GM19025 (cell line): Measurements from ENCODE around the gene CRTC3.

Experiments used
- ATAC-seq: cut with Tn5 transposase; IDR thresholded peaks from one replicate; pipeline ENCODE4 v1.9.1; 2021; ENCODE audit warnings: mild to moderate bottlenecking, low read depth, moderate library complexity; ENCODE audit not compliant: unreplicated experiment

Gene CRTC3

DNA sequence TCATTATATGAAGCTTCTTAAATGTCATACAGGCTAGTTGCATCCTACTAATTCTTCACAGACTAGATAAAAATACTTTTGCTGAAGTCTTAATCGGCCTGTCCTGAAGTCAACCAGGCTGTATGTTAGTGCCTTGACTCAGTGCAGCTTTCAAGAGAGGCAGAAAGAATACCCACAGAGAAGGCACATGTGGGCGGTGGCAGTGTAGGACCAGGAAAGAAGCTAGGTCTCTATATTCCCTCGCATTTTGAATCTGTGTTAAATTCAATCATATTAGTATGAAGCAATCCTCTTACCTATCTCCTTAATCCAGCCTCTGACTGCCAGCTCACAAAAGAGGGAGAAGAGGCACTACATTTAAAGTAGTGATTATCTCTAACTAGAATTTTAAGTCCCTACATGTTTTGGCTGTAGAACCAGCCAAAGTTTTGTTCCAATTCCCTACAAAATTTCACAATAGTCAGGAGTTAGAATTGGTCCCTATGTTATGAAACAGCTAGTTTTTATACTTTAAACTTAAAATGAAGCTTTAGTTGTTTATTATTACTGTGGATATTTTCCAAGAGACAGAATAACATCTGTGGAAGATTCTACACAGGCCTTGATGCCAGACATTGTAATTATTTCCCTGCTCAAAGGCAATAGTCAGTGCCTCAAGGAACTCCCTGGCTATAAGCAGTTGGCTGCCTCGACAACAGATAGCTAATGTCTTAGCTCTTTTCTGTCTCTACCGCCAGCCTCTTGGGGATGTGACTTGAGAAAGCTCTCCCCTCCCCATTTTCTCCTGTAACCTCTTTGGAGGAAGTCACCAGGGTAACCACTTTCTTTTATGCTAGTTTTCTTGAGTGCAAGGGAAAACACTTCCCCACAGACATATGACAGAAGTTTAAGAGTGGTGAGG, 31.9 kb downstream of the CRTC3 start:
- ATAC-seq: no peak

DNA sequence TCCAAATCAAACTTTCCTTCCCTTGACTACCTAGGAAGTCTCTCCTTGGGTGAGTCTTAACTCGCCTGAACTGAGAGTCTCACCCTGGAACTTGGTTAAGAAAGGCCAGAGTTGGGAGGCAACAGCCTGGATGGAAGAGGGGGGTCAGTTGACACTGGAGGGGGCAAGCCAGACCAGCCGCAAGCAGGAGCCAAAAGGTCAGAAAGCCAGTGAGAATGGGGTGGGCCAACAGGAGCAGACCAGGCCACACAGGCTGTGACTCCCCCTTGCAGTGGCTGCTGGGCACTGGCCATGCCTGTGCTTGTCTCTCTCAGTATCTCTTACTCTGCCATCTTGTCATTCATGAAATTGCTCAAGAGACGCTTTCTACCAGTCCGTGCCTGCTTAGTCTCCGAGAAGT, 32.9 kb downstream of the CRTC3 start:
- no peak for ATAC-seq

DNA sequence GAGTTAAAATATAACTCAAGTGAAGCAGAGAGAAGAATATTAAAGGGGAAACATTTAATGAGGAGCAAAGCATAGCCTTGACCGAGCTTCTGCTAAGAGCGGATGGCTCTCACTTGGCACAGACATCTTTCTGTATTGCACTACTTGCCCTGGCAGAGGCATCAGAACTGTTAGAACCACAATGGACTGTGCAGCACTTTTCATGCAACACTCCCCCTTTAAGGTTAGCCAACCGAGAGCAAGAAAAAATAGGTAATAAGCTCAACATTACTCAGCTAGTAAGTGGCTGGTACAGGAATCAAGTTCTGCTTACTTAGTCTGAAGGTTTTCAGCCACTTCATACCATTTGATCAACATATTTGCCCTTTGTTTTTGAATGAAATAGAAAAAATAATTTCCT, 33.7 kb downstream of the CRTC3 start:
- no peak for ATAC-seq

- no peak for ATAC-seq
Measured at GRCh38 chr15:90564051-90564450, 34.3 kb downstream of the CRTC3 start.

- no peak for ATAC-seq
Measured at GRCh38 chr15:90564590-90564989, 34.9 kb downstream of the CRTC3 start.

- no peak for ATAC-seq
Measured at GRCh38 chr15:90565866-90566265, 36.1 kb downstream of the CRTC3 start.

GRCh38 chr15:90570643-90571042, 40.9 kb downstream of the CRTC3 start:
- no peak for ATAC-seq

DNA sequence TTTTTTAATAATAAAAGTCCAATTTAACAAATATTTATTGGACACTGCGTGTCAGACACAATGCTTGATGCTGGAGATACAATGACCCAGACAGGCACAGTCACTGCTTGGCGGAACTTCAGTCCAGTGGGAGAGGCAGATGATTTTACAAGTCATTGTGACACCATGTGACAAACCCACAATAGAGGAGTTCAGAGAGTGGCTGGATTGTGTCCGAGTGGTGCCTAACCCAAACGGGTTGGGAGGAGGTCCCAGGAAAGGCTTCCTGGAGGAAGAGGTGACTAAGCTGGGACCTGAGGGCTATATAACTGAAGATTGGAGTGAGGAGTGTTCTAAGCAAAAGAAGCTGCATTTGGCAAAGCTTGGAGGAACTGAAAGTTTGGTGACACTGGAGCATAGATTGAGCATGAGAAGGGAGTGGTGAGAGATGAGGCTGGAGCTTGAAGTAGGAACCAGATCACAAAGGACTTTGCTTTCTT, 41.4 kb downstream of the CRTC3 start:
- no peak for ATAC-seq

DNA sequence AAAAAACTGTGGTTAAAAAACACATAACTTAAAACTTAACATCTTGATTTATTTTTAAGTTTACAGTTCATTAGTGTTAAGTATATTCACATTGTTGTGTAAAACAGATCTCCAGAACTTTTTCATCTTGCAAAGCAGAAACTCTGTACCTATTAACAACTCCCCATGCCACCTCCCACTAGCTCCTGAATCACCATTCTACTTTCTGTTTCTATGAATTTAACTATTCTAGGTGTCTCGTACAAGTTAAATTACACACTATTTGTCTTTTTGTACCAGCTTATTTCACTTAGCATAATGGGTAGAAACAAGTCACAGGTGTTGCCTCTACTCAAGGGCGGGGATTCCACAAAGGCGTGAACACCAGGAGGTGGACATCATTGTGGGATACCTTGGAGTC, 43.2 kb downstream of the CRTC3 start:
- no peak for ATAC-seq

GRCh38 chr15:90576711-90577389, 47.1 kb downstream of the CRTC3 start:
- no peak for ATAC-seq

GRCh38 chr15:90579213-90579612, 49.5 kb downstream of the CRTC3 start:
- ATAC-seq: no peak

- ATAC-seq: no peak
Measured at GRCh38 chr15:90580099-90580498, 50.4 kb downstream of the CRTC3 start.

- ATAC-seq: no peak
Measured at GRCh38 chr15:90580541-90580940, 50.8 kb downstream of the CRTC3 start.

DNA sequence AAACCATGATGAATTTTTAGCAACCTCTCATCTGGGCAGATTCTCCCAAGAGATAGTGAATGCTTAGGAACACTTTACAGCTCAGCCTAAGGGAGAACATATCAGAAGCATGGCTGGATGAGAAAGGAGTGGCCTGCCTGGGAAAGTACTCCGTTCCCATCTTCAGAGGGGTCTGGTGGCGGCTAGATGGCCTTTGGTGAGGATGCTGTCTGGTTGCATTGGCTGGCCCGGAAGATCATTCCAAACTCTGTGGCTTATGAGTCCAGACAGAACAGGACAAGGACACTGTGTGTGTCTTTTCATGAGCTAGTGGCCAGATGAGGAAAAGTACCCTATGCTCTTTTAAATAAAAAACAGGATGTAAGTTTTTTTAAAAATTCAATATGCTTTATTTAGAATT, 51.2 kb downstream of the CRTC3 start:
- ATAC-seq: no peak

DNA sequence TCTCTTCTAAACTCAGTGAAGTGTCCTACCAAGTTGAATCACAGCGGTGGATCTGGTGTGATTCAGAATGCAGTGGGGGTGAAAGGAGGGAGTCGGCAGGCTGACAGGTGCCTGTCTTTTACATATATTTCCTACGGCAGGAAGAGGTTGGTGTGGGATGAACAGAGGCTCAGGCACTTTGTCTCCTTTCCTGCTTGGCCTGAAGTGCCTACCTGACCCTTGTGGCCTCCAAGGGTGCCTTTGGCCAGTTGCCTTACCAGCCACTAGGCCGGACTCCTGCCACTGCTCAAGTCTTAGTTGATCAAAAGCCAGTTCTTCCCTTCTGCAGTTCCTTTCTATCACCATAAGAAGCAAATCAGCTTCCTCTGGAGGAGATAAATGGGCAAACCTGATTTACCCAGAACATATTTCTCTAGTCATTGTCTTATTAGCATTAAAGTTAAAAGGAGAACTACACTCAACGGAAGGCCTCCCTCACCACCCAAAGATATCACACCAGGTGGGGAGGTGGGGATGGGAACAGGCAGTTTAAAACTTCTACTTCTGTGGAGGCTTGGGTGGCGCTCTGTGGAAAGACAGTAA, 52.1 kb downstream of the CRTC3 start:
- no peak for ATAC-seq

DNA sequence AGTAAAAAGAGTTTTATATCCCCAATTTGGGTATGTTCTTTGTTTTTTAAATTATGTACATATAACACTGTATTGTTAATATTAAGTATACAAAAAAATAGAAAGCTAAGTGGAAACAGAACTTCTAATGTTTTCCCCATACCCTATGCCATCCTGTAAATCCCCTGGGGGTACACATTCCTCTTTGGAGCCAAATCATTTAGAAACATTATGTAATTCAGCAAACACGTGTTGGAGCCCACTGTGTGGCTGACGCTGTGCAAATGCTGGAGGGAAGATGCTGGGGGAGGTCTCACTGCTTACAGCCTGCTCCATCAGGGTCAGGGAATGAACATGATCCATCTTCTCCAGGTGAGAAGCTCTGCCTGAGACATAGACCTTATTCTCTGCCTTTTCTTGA, 52.8 kb downstream of the CRTC3 start:
- no peak for ATAC-seq

DNA sequence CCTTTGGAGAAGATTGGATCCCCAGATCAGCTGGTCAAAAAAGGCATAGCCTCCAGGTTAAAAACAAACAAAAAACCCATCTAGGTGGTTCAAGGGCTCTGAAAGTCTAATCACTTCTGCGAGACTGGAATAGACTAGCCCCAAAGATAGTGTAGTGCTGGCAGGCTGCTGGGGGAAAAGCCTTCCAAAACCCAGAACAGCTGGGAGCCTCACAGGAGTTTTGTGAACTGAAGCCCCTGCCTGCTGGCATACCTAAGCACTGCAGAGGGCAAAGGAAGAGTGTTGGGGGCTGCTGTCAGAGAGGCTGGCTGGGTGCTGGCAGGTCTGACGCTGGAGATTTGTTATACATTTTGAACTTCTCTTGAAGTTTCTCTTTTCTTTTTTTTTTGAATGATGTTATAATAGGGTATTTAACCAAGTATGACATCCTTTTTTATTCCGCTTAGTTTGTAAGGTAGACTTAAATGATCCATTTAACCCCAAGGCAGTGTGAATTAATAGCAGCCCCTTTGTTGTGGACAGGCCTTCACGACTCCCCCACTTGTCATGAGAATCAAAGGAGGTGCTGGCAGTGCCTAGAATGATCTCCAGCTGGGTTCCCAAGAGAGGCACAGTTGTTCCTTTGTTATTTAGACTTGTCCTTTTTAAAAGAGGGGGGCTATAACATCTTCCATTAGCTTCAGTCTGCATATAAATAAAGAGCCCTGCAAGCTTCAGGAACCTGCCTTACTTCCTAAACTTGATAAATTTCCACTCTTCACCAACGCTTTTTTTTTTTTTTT, 53.9 kb downstream of the CRTC3 start:
- no peak for ATAC-seq

DNA sequence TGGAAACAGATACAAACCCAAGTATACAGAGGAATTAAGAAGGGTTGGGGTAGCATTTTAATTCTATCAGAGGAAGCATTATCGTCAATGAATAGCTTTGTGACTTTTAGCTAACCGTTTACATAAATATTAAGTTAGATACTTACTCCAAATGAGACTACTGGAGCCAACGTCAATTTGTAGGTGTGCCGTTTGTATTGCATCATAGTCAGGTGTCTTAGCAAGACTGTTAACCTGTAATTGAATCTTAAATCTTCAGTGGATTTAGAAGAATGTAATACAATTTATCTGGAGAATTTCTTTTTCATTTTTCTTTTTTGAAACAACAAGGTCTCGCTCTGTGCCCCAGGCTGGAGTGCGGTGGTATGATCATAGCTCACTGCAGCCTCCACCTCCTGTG, 55.1 kb downstream of the CRTC3 start:
- ATAC-seq: no peak

DNA sequence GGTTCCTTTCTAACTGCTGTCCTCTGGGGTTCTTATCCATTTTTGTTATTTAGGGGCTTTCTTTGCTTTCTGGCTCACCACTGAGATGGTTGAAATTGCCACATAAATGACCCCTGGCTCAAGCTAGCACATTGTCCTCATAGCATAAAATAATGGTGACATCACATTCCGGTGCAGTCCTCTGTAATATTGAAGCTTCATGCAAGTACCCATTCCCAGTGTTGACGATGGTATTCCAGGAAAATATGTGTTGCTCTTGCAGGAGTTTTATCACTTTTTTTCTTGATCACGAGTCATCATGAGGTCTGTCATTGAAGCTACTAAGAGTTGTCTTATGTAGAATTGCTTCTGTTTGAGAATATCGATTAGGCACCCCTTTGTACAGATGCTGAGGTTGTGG, 56.1 kb downstream of the CRTC3 start:
- ATAC-seq: no peak

- no peak for ATAC-seq
Measured at GRCh38 chr15:90586948-90587347, 57.2 kb downstream of the CRTC3 start.

DNA sequence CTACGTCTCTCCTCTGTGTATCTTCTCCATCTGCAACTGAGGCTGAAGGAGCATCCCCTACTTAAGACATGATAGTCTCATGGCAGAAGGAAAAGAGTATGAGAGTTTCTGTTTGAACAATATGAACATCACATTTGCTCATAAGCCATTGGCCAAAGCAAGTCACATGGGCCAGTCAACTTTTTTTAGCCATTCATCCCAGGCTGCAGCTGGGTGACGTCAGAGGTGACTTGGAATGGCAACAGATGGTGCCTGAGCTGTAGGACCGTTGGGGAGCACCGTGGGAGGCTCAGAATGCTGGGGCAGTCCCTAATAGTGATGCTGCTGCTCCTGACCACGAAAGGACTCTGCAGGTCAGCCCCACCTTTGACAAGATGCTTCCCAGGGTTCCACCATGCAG, 58.7 kb downstream of the CRTC3 start:
- ATAC-seq: no peak
